Activated CD4-positive, alpha-beta T cell treated with anti-CD3 and anti-CD28 coated beads, Interleukin-2, Interleukin-4, amounts not matched to agents 100 ng/mL and 50 ng/mL, durations not matched to agents 16 hours and 8 hours (primary cell): ENCODE data around the gene COBLL1.
A peak's percentile ranks its signal among the peaks of the same experiment; 100 is the strongest.
"Not testable (repeated sequence)": the region's sequence is repeated elsewhere in the genome, so short reads cannot be mapped to it uniquely, and the experiment has no call there.

Experiments used
- DNase-seq: peaks from one replicate; pipeline ENCODE4 v3.0.0-alpha.2; 2020; ENCODE audit warnings: low spot score

Gene COBLL1

GRCh38 chr2:164841719-164842623 is at the start of gene COBLL1:
Gene COBLL1, minus strand, starts transcription at chr2:164841823. Its CDS starts 627 bp downstream, at chr2:164841196.
- DNase-seq = peak; percentile 44

GRCh38 chr2:164890544-164890943 is 48.9 kb upstream of the COBLL1 start:
- DNase-seq = no peak

- DNase-seq = no peak
Observed at GRCh38 chr2:164888592-164888991, 47.0 kb upstream of the COBLL1 start.

GRCh38 chr2:164887434-164888144 is 46.0 kb upstream of the COBLL1 start:
- no peak for DNase-seq

GRCh38 chr2:164882276-164882675 is 40.7 kb upstream of the COBLL1 start:
- no peak for DNase-seq

- no peak for DNase-seq
Observed at GRCh38 chr2:164881524-164881923, 39.9 kb upstream of the COBLL1 start.

GRCh38 chr2:164879901-164880535 is 38.4 kb upstream of the COBLL1 start:
- no peak for DNase-seq

GRCh38 chr2:164877927-164878326 is 36.3 kb upstream of the COBLL1 start:
- DNase-seq = no peak

- no peak for DNase-seq
Observed at GRCh38 chr2:164877169-164877568, 35.5 kb upstream of the COBLL1 start.

GRCh38 chr2:164875334-164876205 is 33.9 kb upstream of the COBLL1 start:
- no peak for DNase-seq

- no peak for DNase-seq
Observed at GRCh38 chr2:164873210-164873908, 31.7 kb upstream of the COBLL1 start.

- DNase-seq = no peak
Observed at GRCh38 chr2:164871404-164871803, 29.8 kb upstream of the COBLL1 start.

GRCh38 chr2:164869420-164869772 is 27.8 kb upstream of the COBLL1 start:
- DNase-seq = no peak

- DNase-seq = no peak
Observed at GRCh38 chr2:164868563-164869419, 27.2 kb upstream of the COBLL1 start.

GRCh38 chr2:164867779-164868397 is 26.3 kb upstream of the COBLL1 start:
- no peak for DNase-seq

- not testable (repeated sequence) for DNase-seq
Observed at GRCh38 chr2:164866381-164866780, 24.8 kb upstream of the COBLL1 start.

- DNase-seq = no peak
Observed at GRCh38 chr2:164860694-164861042, 19.0 kb upstream of the COBLL1 start.

- DNase-seq = not testable (repeated sequence)
Observed at GRCh38 chr2:164859906-164860693, 18.5 kb upstream of the COBLL1 start.

- no peak for DNase-seq
Observed at GRCh38 chr2:164859251-164859818, 17.7 kb upstream of the COBLL1 start.
